Measurements from ENCODE around the gene FARP1.
"Not testable (repeated sequence)": the region's sequence is repeated elsewhere in the genome, so short reads cannot be mapped to it uniquely, and the experiment has no call there.

Gene FARP1

GRCh38 chr13:98405107-98405571 lies 262.2 kb downstream of the FARP1 start:
- DNase-seq: no peak

GRCh38 chr13:98405690-98406344 lies 262.9 kb downstream of the FARP1 start:
- DNase-seq: no peak

- no peak for DNase-seq
Observed at GRCh38 chr13:98406427-98406826, 263.5 kb downstream of the FARP1 start.

GRCh38 chr13:98406971-98407370 lies 264.1 kb downstream of the FARP1 start:
- no peak for DNase-seq

GRCh38 chr13:98407575-98407974 lies 264.7 kb downstream of the FARP1 start:
- DNase-seq: no peak

- no peak for DNase-seq
Observed at GRCh38 chr13:98409281-98409680, 266.4 kb downstream of the FARP1 start.

- no peak for DNase-seq
Observed at GRCh38 chr13:98410612-98411011, 267.7 kb downstream of the FARP1 start.

- no peak for DNase-seq
Observed at GRCh38 chr13:98411013-98411412, 268.1 kb downstream of the FARP1 start.

- no peak for DNase-seq
Observed at GRCh38 chr13:98411617-98412265, 268.8 kb downstream of the FARP1 start.

GRCh38 chr13:98413278-98413677 lies 270.4 kb downstream of the FARP1 start:
- DNase-seq: not testable (repeated sequence)

GRCh38 chr13:98413796-98414195 lies 270.9 kb downstream of the FARP1 start:
- no peak for DNase-seq

- no peak for DNase-seq
Observed at GRCh38 chr13:98415326-98416070, 272.6 kb downstream of the FARP1 start.

- no peak for DNase-seq
Observed at GRCh38 chr13:98416408-98416807, 273.5 kb downstream of the FARP1 start.

- no peak for DNase-seq
Observed at GRCh38 chr13:98419786-98420553, 277.1 kb downstream of the FARP1 start.

GRCh38 chr13:98420554-98421175 lies 277.8 kb downstream of the FARP1 start:
- DNase-seq: no peak

GRCh38 chr13:98422046-98422445 lies 279.2 kb downstream of the FARP1 start:
- DNase-seq: no peak

- no peak for DNase-seq
Observed at GRCh38 chr13:98423417-98423816, 280.5 kb downstream of the FARP1 start.

GRCh38 chr13:98427331-98427995 lies 284.6 kb downstream of the FARP1 start:
- DNase-seq: no peak

- no peak for DNase-seq
Observed at GRCh38 chr13:98428256-98428966, 285.5 kb downstream of the FARP1 start.

- no peak for DNase-seq
Observed at GRCh38 chr13:98429081-98429480, 286.2 kb downstream of the FARP1 start.

- no peak for DNase-seq
Observed at GRCh38 chr13:98429531-98429930, 286.6 kb downstream of the FARP1 start.
